GM23248 (cell line): ENCODE results near the gene KCNAB1. TPM values are rescaled to one million over a fixed set of nuclear protein-coding genes. Genes with fewer than 3 reads are reported as not detected.
A peak's percentile ranks its signal among the peaks of the same experiment; 100 is the strongest.

Source experiments
- DNase-seq: peaks from one replicate; pipeline ENCODE4 v3.0.0-alpha.2; 2015
- H2AFZ ChIP-seq: fragments of 200-600 bp; sonication (generic); 2 replicates; pipeline ENCODE4 v1.6.1; 2016; ENCODE audit warnings: antibody characterized with exemption
- H3F3A ChIP-seq: fragments of 200-600 bp; sonication (generic); 2 replicates; pipeline ENCODE4 v1.6.1; 2016; ENCODE audit warnings: mild to moderate bottlenecking, antibody characterized with exemption, mixed run types; ENCODE audit not compliant: insufficient read depth
- H3K27ac ChIP-seq: fragments of 200-600 bp; sonication (generic); 2 replicates; pipeline ENCODE4 v1.5.1; 2016; ENCODE audit warnings: mild to moderate bottlenecking
- H3K27me3 ChIP-seq: fragments of 200-600 bp; sonication (generic); replicated peaks from 2 replicates; pipeline ENCODE4 v1.6.1; 2016; ENCODE audit warnings: mild to moderate bottlenecking; ENCODE audit not compliant: insufficient read depth
- H3K36me3 ChIP-seq: fragments of 200-600 bp; sonication (generic); 2 replicates; pipeline ENCODE4 v1.6.1; 2016; ENCODE audit warnings: low read depth, mild to moderate bottlenecking
- H3K4me1 ChIP-seq: fragments of 200-600 bp; sonication (generic); 2 replicates; pipeline ENCODE4 v1.6.1; 2016; ENCODE audit warnings: mild to moderate bottlenecking; ENCODE audit not compliant: insufficient read depth
- H3K4me2 ChIP-seq: fragments of 200-600 bp; sonication (generic); one replicate; pipeline ENCODE4 v1.6.1; 2016; ENCODE audit warnings: mild to moderate bottlenecking; ENCODE audit not compliant: unreplicated experiment
- H3K4me3 ChIP-seq: fragments of 200-600 bp; sonication (generic); 2 replicates; pipeline ENCODE4 v1.5.1; 2016; ENCODE audit warnings: mild to moderate bottlenecking
- H3K79me2 ChIP-seq: fragments of 200-600 bp; sonication (generic); 2 replicates; pipeline ENCODE4 v1.6.1; 2016; ENCODE audit warnings: mild to moderate bottlenecking; ENCODE audit not compliant: insufficient read depth
- H3K9ac ChIP-seq: fragments of 200-600 bp; sonication (generic); 2 replicates; pipeline ENCODE4 v1.6.1; 2016; ENCODE audit warnings: mild to moderate bottlenecking
- H3K9me2 ChIP-seq: fragments of 200-600 bp; sonication (generic); 2 replicates; pipeline ENCODE4 v1.6.1; 2016; ENCODE audit warnings: mixed run types, mild to moderate bottlenecking, moderate library complexity; ENCODE audit not compliant: insufficient read depth
- H3K9me3 ChIP-seq: fragments of 200-600 bp; sonication (generic); one replicate; pipeline ENCODE4 v1.6.1; 2017; ENCODE audit warnings: low read depth
- H4K20me1 ChIP-seq: fragments of 200-600 bp; sonication (generic); 2 replicates; pipeline ENCODE4 v1.6.0; 2016; ENCODE audit not compliant: insufficient read depth
- EZH2 ChIP-seq: fragments of 200-600 bp; sonication (generic); IDR thresholded peaks from 2 replicates; pipeline ENCODE4 v1.6.1; 2018; ENCODE audit warnings: antibody characterized with exemption, mild to moderate bottlenecking; ENCODE audit not compliant: insufficient read depth, poor library complexity, severe bottlenecking
- EZH2phosphoT487 ChIP-seq: fragments of 200-600 bp; sonication (generic); IDR thresholded peaks from 2 replicates; pipeline ENCODE4 v1.6.1; 2018; ENCODE audit warnings: antibody characterized with exemption, moderate library complexity, mild to moderate bottlenecking, low read depth; ENCODE audit not compliant: insufficient read depth
- WGBS, 2 experiments: methylation state at CpG; one replicate each; pipeline ENCODE4 v1.1.6; 2015 to 2017; ENCODE audit warnings: low lambda C conversion rate in 2 of 2, low coverage in 1 of 2; ENCODE audit errors: missing lambda C conversion rate in 2 of 2; 5-methylcytosine and 5-hydroxymethylcytosine counted together
- in situ Hi-C: fragments of 300-500 bp; cut with MboI; formaldehyde crosslinking; loops from 2 replicates; pipeline ENCODE4 v1.15.0; 2020
- polyA plus RNA-seq: library from polyadenylated mRNA; unstranded; fragments of >200 nt; fragmentation: Nextera tagmentation; extraction: Ambion mirVana; gene quantifications from 2 replicates; pipeline ENCODE4 v1.2.1, GENCODE V29; 2016
- total RNA-seq: library from RNA; depleted of rRNA; stranded (reverse); fragments of >200 nt; shearing (Covaris generic); gene quantifications from 2 replicates; pipeline ENCODE4 v1.2.3, GENCODE V29; 2014

KCNAB1 gene
- total and polyA plus RNA-seq, 2 experiments from 2014 or later: 1.1 TPM; not detected in 1

- Histone ChIP-seq H4K20me1 (no peaks in the 10 kb centered on the region), H3F3A (no peaks in the 10 kb centered on the region), H3K36me3 (no peaks in the 10 kb centered on the region), H3K27ac (no peak overlapping the region), H3K27me3 (no peaks in the 10 kb centered on the region), H3K79me2 (no peaks in the 10 kb centered on the region), H3K4me2 (no peak overlapping the region), H3K4me3 (no peak overlapping the region), H3K9ac (no peak overlapping the region), H3K9me2 (no peaks in the 10 kb centered on the region), H3K9me3 (no peaks in the 10 kb centered on the region), H3K4me1 (0 out of 2 replicates have a peak, but pooled peaks cover 14% of the 10 kb centered on the region), H2AFZ (no peak overlapping the region)
- 40 to 44% methylated on average over 5 of the region's 5 CpGs for WGBS, 2 experiments
- in situ Hi-C loops: no loop called here
- TF ChIP-seq EZH2phosphoT487 (no peak), EZH2 (no peak)
- peak; percentile 35 for DNase-seq
These were observed 312.8 kb downstream of the KCNAB1 start for GRCh38 chr3:156433138-156433537.

- Histone ChIP-seq H3K4me2 (no peak overlapping the region), H3K27ac (no peak overlapping the region), H3K9me2 (no peaks in the 10 kb centered on the region), H3F3A (no peaks in the 10 kb centered on the region), H3K4me1 (0 out of 2 replicates have a peak, but pooled peaks cover 14% of the 10 kb centered on the region), H3K27me3 (no peaks in the 10 kb centered on the region), H3K9ac (no peak overlapping the region), H4K20me1 (no peaks in the 10 kb centered on the region), H3K79me2 (no peaks in the 10 kb centered on the region), H3K36me3 (no peaks in the 10 kb centered on the region), H3K9me3 (no peaks in the 10 kb centered on the region), H2AFZ (no peak overlapping the region), H3K4me3 (no peak overlapping the region)
- in situ Hi-C loops: no loop called here
- DNase-seq: peak; percentile 23
- no peak for TF ChIP-seq EZH2
- no peak for TF ChIP-seq EZH2phosphoT487
These were observed 313.5 kb downstream of the KCNAB1 start for GRCh38 chr3:156433910-156434309.

- Histone ChIP-seq H3F3A (no peaks in the 10 kb centered on the region), H3K4me1 (0 out of 2 replicates have a peak, but pooled peaks cover 14% of the 10 kb centered on the region), H3K4me2 (no peak overlapping the region), H3K9ac (no peak overlapping the region), H3K9me3 (no peaks in the 10 kb centered on the region), H3K79me2 (no peaks in the 10 kb centered on the region), H3K9me2 (no peaks in the 10 kb centered on the region), H3K36me3 (no peaks in the 10 kb centered on the region), H3K27ac (no peak overlapping the region), H4K20me1 (no peaks in the 10 kb centered on the region), H3K4me3 (no peak overlapping the region), H2AFZ (no peak overlapping the region), H3K27me3 (no peaks in the 10 kb centered on the region)
- no peak for DNase-seq
- in situ Hi-C loops: no loop called here
- TF ChIP-seq EZH2phosphoT487 (no peak), EZH2 (no peak)
- WGBS, 2 experiments: 60 to 68% methylated on average over 3 of the region's 3 CpGs
These were observed 314.5 kb downstream of the KCNAB1 start for GRCh38 chr3:156434921-156435320.

- 82 to 84% methylated on average over 5 of the region's 5 CpGs for whole genome bisulfite sequencing, 2 experiments
- no peaks in the 10 kb centered on the region for H3F3A ChIP-seq
- no peak overlapping the region for H3K4me3 ChIP-seq
- no peaks in the 10 kb centered on the region for H3K4me1 ChIP-seq
- no peaks in the 10 kb centered on the region for H4K20me1 ChIP-seq
- TF ChIP-seq EZH2: no peak
- no peak for TF ChIP-seq EZH2phosphoT487
- no peak overlapping the region for H3K4me2 ChIP-seq
- H2AFZ ChIP-seq: no peak overlapping the region
- H3K9me3 ChIP-seq: no peaks in the 10 kb centered on the region
- H3K79me2 ChIP-seq: no peaks in the 10 kb centered on the region
- H3K9me2 ChIP-seq: no peaks in the 10 kb centered on the region
- H3K36me3 ChIP-seq: no peaks in the 10 kb centered on the region
- H3K9ac ChIP-seq: no peak overlapping the region
- in situ Hi-C loops: no loop called here
- DNase-seq: no peak
- H3K27ac ChIP-seq: no peak overlapping the region
- no peaks in the 10 kb centered on the region for H3K27me3 ChIP-seq
These were observed 322.7 kb downstream of the KCNAB1 start for GRCh38 chr3:156443079-156443478.
